Fibroblast of skin of abdomen (primary cell): ENCODE results near the gene MPRIP.

Experiments used
- DNase-seq: peaks from one replicate; pipeline ENCODE4 v3.0.0-alpha.2; 2013

The MPRIP gene

DNA sequence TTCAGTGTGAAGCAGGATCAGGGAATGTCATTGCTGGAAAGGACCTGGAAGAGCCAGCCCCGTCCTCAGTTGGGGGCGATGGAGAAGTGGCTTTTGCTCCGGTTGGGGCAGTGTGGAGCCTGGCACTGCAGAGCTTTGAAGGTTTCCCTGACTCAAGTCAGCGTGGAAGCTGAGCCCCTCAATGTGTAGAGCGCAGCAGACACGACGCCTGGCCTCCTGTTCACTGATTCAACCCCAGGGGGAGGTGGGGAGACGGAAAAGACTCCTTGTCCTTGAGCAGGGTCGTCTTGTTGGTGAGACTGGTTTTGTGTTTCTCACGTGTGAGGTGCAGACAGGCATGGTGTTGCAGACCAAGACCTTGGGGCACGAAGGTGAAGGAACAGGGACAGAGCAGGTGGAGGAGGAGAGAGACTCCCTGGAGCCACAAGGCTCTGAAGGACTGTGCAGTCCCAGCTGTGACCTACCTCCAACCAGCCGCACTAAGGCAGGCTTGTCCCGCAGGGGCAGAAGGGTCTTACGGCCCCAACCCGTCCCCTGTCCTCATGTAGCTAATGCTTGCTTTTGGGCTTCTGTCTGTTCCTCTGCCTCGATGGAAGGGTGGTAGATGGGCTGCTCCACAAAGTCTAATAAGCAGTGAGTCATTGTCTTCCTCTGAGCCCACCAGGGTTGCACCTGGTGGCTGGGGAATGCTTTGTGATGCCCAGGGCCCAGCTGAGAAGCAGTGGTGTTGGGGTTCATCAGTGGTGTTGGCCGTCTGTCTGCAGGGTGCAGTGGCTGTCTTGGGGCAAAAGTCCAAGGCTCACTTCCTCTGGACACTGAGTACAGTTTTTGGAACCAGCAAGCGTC lies 47.8 kb downstream of the MPRIP start:
- DNase-seq = no peak

DNA sequence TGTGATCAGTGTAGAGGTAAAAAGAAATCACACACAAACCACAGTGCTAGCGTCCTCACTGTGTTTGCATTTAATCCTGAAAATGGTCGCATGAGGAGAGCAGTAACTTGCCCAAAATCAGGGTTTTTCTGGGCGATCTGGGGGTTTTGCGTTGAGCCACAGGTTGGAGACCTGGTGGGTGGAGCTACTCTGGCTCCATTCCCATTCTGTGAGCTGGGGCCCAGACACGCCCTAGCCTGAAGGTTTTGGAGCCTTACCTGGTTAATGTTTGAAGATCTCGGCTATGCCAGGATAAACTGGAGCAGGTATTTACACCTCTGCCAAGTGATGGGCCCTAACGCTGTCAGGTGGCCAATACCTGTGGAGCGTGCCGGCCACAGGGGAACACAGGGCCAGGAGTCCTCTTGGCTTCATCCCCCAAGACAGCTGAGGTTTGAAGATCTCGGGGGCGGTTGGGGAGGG lies 48.4 kb downstream of the MPRIP start:
- DNase-seq = no peak

DNA sequence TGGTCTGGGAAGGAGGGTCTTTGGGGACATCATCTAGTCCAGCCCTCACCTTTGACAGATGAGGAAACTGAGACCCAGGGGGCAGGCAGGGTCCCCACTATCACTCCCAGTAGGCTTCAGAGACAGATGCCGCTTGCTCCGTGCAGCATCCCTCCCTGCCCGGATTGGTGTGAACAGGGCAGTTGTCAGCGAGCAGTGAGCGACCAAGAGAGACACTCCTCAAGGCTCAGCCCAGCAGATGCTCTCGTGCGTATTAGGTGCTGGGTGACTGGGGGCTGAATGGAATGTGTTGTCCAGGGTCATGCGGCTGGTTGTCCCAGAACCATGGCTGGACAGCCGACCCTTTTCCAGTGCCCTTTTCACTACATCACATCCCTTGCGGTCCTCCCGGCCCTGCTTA lies 49.0 kb downstream of the MPRIP start:
- DNase-seq = no peak

DNA sequence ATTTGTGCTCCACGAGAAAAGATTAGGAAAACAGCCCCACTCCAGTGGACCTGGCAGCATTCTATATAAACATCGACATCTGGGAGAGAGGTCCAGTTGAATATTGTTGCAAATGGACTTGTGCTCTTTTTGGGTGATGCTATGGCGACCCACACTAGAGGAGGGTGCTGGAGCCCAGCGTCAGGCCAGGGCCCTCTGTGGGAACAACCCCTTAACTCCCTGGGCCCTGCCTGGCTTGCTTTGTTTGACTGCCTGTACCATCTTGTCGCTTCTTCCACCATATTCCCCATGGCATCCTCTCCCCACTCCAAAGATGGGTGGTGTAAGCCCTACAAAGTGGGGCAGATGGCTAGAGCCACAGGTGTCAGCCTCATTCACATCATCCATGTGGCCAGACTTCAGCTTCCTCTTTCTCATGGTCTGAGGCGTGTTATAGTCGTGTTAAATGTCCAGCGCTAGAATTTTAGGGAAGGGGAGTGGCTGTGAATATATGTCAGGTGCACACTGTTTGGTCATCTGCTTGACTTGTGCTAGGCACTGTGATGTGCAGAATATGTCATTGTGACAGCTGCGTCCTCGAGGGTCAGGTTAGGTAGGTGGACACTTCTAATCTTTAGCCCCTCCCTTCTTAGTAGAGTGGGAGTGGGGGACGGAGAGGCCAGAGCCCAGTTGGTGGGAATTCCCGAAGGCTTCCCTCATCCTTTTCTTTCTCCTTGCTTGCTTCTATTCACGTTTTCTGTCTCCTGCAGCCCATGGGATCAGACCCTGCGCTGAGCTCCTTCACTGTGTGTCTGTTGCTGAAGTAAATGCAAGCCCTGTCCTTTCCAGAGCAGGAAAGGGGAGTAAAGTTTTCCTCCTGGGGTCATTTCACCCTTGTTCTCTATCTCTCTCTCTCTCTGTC lies 49.8 kb downstream of the MPRIP start:
- no peak for DNase-seq

DNA sequence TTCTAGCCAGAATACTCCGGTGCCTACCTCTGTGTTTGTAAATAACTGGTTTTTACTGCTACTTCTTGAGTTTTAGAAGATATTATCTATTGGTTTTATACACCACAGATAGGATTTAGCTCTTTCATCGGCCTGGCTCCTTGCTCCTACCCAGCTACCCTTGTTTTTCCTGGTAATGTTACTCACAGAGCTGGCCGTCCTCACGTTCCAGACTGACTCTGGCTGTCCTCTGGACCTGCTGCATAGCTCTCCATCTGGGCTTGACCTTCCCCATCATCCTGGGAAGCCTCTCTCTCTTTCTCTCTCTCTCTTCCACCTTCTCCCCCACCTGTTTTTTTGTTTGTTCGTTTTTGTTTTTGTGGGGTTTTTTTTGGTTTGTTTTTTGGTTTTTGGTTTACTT lies 51.5 kb downstream of the MPRIP start:
- DNase-seq = no peak

DNA sequence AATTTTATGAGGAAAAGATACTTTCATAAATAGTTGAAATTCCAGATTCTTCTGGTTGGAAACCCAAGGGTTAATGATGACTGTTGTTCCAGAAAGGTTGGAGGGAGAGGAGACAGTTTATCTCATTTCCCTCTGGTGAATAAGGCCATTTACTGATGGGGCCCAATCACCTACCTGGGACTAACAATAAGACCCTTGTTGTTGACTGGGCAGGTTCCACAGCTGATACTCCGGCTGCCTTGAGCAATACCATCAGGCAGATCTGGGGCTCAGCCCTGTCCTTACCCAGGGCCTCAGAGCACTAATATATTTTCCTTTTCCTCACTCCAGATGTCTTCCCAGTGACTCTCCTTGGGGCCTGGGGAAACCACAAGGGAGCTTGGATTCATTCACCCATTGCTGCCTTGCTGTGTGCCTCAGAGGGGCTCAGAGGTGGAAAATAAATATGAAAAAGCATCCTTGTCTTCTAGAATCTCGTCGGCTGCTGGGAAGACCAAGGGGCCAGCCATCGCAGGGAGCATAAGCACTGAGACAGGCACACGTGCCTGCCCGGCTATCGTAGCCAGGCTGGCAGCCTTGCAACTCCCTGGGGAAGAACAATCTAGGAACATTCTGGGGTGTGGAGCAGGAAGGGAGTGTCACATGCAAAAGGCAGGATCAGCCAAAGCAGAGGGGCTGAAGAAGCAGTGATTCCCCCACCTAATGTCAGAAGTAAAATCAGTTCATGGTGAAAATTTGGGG lies 54.4 kb downstream of the MPRIP start:
- DNase-seq = peak; percentile 51

DNA sequence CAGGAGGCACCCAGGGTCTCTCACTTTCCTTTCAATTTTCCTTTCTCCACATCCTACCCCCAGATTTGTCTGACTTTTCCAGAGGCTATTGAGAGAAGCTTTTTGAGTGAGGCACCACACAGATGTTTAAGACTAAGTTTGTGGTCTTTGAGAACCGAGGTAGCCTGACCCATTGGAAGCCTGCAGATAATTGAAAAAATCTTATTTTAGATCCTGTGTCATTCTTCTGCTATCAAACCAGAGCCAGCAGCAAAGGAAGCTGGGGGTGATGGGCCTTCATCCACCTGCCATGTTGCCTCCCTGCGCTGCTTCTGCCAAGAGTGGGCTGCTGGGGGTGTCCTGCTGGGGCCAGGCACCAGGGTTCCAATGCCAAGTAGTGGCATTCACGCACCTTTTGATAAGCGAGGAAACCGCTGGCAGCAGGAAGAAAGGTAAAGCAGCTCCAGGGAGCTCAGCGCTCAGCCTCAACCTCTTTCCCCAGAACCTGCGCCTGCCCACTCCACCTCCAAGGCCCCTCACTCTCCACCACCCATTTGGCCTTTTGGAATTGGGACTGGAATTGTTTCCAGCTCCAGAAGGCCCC lies 55.6 kb downstream of the MPRIP start:
- no peak for DNase-seq

DNA sequence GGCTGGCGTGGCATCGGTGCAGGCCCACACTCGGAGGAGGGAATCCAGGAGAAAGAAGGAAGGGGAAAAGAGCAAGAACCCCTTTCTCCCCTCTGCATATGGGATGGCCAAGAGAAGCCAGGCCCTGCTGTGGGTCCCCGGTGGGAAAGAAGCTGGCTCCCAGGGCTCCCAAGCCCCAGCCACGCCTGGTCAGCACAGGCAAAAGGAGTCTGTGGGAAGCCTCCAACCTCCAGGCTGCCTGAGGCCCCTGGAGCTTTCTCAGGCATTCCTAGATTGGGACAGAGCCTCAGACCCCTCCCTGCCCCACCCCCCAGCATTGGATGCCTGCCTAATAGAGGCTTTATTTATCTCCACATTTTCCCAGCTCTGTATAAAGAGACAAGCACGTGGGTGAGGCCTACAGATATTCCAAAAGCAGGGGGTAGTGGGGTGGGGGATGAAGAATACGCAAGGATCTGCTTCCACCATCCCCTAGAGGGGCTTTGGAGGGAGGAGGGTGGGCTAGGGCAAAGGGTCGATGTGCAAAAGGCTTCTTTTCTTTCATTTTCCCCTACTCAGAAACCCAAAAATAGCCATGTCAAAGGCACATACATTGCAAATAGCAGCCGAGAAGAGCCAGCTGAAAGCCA lies 56.4 kb downstream of the MPRIP start:
- peak; percentile 50 for DNase-seq

DNA sequence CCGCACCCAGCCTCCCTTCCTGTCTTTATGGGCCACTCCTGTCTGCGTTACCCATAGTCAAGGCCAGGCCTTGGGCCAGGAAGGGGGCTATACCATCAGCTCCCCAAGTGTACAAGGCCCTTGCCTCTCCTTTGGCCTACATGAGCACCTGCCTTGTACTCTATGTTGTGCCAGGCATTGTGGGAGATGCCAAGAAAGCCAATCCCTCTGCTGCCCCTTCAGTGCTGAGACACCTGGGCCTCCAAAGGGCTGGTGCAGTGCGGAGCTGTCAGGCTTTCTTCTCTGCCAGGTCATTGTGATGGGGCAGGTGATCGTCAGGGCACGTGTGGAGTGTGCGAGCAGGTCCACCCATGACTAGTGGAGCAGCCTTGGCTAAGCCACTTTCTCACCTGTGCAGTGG lies 59.9 kb downstream of the MPRIP start:
- no peak for DNase-seq

DNA sequence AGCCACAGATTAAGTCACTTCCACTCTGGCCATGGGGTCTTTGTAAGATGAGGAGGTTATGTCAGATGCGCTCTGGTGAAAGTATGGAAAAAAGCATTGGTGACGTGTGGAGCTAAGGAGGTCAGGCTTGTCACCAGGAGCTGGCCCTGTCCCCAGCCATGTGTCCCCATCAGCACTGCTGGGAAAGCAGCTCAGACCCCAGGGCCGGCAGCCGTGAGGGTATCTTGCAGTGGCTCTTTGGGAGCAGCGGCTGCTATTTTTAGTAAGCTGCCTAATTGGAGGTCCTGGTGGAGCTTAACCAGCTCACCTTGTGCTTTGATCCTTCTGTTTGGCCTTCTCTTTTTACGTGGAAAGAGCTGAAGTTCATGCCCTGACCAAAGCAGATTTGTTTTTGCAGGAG lies 60.9 kb downstream of the MPRIP start:
- DNase-seq = no peak

DNA sequence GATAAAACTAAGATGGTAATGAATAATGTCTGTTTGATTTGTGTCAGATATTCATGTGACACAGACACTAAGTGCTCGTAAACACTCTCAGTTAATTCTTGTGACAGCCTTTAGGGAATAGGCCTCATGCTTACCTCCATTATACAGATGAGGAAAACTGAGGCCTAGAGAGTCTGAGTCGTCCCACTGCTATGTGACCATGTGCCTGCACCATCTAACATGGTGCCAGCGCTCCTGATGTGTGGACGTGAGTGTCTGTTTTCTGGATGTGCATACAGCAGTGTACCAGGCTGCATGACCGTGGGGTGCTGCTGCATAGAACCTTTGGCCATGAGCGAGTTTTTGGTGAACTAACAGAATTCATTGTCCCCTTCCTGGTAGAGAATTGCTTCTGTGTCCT lies 61.8 kb downstream of the MPRIP start:
- no peak for DNase-seq

DNA sequence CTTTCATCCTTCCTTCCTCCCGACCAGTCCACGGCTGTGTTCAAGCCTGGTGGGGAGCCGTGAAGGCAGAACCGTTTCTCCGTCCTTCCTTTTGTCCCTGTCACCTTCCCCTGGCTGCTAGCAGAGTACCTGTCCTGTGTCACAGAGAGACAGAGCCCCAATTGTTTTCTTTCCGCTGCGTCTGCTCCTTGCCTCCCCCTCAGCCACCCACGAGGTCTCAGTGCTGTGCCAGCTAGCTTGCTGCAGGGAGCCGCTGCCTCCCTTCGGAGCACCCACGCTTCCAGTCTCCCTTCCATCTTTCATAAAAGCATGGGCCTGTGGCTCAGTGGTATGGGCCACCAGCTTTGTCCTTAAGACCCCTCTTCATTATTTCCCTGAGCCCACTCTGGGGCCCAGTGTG lies 62.2 kb downstream of the MPRIP start:
- DNase-seq = no peak

DNA sequence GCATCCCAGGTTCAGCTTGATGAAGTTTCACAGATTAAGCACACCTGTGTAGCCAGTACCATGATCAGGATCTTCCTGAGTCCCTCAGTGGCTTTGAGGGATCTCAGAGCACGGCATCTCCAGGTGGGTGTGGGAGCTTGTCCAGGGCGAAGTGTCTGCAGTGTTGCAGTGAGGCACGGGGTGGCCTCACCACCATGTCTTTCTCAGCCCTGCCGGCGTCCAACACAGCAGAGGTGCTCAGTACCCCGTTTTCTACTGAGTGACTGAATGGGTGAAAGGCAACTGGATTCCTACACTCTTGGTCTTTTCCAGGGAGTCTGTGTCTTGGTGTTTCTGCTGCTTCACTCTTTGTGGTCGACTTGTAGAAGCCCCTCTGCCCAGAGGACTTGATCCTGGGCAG lies 63.7 kb downstream of the MPRIP start:
- no peak for DNase-seq

DNA sequence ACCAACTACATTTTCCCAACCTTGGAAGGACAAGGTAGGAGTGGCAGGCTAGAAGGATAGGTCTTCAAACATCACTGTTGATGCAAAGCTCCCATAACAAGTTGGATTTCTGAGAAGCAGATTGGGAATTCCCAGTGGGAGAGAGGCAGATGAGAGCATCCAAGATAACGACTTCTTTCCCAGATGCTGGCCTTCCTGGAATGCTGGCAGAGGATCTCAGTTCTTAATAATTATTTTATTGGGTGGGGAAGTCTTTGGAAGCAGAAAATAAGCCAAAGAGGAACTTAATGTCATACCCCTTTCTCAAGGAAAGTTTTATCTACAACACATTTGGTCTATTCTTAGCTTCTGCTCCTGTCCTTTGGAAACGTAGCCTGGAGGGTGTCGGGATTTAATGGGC lies 64.5 kb downstream of the MPRIP start:
- peak; percentile 13 for DNase-seq

DNA sequence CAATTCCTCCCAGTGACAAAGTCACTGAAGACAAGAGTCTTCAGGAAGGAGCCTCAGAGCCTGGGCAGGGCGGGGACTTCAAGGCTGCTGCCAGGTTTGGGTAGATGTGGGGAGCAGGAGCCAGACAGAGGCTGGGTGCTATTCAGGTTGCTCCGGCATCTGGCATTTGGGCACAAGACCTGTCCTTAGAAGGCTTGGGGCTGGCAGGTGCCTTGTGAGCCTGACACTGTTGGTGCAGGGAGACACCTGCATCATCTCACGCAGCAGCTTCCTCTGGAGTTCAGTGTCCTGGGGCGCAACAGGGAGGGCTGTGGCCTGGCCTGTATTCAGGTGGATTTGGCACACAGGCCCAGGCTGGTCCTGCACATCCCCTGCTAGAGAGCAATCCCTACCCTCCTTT lies 65.0 kb downstream of the MPRIP start:
- no peak for DNase-seq

DNA sequence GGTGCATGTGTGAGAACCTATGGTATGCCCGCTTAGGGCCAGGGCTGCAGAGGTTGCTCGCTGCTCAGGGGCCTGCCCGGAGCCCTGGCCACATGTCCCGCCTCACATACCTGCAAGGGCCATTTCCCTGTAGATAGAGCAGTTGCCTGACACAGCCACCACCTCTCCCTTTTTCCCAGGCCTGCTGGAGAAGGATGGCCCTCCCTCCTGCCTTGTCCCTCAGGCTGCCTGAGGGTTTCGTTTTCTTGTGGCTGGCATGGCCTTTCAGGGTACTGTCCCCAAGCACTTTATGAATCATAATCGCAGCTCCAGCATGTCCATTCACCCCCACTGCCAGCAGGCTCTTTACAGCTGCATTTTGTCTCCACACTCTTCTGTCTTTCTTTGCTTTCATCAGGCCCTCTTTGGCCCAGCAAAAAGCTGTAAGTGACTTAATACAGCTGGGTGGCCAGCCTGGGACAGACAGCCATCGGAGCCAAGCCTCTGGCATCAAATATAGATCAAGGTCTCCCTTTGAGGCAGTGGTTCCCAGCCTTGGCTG lies 65.7 kb downstream of the MPRIP start:
- DNase-seq = no peak

DNA sequence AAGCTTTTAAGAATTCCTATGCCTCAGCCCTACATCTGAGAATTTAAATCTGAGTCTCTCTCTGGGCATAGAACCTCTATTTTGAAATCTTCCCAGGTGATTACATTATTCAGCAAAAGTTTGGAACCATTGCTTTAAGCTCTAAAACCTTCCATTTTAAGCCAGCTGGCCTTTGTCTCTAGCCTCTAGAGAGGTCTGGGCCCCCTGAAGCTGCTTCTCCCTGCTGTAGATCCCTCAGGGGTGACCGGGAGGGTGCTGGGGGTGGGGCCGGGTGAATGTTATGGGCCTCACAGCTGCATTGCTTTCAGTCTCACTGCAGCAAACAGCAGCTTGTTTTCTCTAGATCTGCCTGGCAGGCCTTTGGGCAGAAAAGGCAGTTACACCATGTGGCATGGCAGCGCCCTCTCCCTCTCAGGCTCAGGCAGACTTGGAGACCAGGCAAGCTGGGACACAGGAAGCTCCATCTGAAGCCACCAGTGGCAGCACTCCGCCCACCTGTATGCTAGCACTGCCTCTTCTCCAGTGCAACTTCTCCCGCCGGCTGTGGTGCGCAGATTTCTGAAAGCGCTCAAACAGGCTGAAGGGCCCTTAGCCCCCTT lies 66.3 kb downstream of the MPRIP start:
- no peak for DNase-seq

DNA sequence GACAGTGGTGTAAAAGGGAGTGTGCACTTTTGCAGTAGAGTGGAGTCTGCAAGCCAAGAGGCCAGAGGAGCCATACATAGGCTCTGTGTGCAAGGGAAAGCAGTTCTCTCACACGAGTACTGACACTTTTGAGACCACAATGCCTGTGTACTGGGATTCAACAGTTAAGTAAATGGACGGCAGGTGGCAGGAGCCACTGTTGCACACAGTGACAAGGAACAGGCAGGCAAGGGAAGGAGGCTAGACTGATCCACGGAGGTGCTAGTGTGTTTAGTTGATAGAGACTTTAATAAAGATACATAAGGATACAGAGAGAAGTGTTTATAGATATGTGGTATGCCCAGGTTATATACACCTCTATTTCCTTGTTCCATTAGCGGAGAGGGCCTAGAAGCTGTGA lies 67.0 kb downstream of the MPRIP start:
- DNase-seq = no peak

DNA sequence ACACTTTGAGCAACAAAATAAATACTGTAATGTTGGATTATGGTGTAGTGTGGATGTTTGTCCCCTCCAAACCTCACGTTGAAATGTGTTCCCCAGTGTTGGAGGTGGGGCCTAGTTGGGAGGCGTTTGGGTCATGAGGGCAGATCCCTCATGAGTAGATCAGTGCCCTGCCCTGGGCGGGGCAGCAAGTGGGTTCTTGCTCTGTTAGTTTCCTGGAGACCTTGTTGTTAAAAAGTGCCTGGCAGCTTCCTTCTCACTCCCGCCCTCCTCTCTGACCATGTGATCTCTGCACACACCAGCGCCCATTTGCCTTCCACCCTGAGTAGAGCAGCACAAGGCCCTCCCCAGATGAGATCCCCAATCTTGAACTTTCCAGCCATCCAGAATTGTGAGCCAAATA lies 67.7 kb downstream of the MPRIP start:
- DNase-seq = no peak

DNA sequence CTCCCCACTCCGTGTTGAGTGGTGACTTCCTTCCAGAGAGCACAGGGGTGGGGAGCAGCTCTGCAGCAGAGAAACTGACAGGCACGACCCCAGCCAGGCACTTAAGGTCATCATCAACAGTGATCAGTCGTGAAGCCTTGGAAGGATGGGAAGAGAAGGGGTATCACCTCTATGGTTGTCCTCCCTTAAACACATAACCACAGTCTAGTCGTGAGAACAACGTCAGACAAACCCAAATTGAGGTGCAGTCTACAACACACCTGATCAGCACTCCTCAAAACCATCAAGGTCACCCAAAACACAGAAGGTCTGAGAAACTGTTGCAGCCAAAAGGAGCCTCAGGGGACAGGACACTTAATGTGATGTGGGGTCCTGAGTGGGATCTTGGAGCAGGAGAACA lies 68.3 kb downstream of the MPRIP start:
- DNase-seq = no peak
